Psoas muscle (tissue), 8 donors: ENCODE data around the gene ITIH2. TPM values are rescaled to one million over a fixed set of nuclear protein-coding genes. Genes with fewer than 3 reads are reported as not detected.

Experiments
- ATAC-seq, 4 donors: fragments of 200-7000 bp; cut with Tn5 transposase; one replicate each; pipeline ENCODE4 v1.9.1; 2020; ENCODE audit warnings: moderate library complexity in 3 of 4, mild to moderate bottlenecking in 2 of 4
- DNase-seq, 2 donors: peaks; one replicate each; pipeline ENCODE4 v3.0.0-alpha.2; 2020
- H3K27ac ChIP-seq: fragments of 200-600 bp; one replicate; pipeline ENCODE4 v1.8.0; 2022
- H3K27me3 ChIP-seq, 3 donors: fragments of 200-600 bp in 1 of 3; one replicate each; pipeline versions ENCODE4 v1.6.1 to v1.8.0; 2013 to 2022; ENCODE audit warnings: low read length in 2 of 3, mild to moderate bottlenecking in 2 of 3, moderate library complexity in 1 of 3; ENCODE audit not compliant: insufficient read depth in 3 of 3
- H3K36me3 ChIP-seq, 2 donors: fragments of 200-600 bp in 1 of 2; one replicate each; pipeline versions ENCODE4 v1.6.1 to v1.8.0; 2013 to 2022; ENCODE audit warnings: low read depth in 1 of 2, mild to moderate bottlenecking in 1 of 2, moderate library complexity in 1 of 2; ENCODE audit not compliant: insufficient read depth in 1 of 2
- H3K4me1 ChIP-seq: fragments of 200-600 bp; one replicate; pipeline ENCODE4 v1.8.0; 2022
- H3K4me3 ChIP-seq: fragments of 200-600 bp; one replicate; pipeline ENCODE4 v1.8.0; 2022; ENCODE audit warnings: mild to moderate bottlenecking
- H3K9me3 ChIP-seq: fragments of 200-600 bp; one replicate; pipeline ENCODE4 v1.8.0; 2022
- CTCF ChIP-seq: fragments of 200-600 bp; IDR thresholded peaks from one replicate; pipeline ENCODE4 v1.8.0; 2022; ENCODE audit warnings: antibody characterized with exemption
- WGBS, 3 donors: extraction: QIAGEN DNeasy Blood & Tissue Kit; methylation state at CpG; one replicate each; pipeline versions ENCODE4 v1.1.6 to v1.1.7; 2013; 5-methylcytosine and 5-hydroxymethylcytosine counted together
- intact Hi-C, 2 donors: fragments of 100-400 bp; cut with DNase I; formaldehyde crosslinking; loops; one replicate each; pipeline versions ENCODE4 v1.11.0 to v1.14.2; 2022
- polyA plus RNA-seq, 3 donors: library from polyadenylated mRNA; stranded (reverse); fragments of 200-250 nt; gene quantifications; one replicate each; pipeline ENCODE4 v1.2.3, GENCODE V29; 2013
- total RNA-seq, 4 donors: library from RNA; stranded (reverse); fragmentation: NEBNext Ultra II Directional in 2 of 4; extraction: Animal tissue kit (Norgen Biotek cat#: 25700) in 2 of 4; gene quantifications; one replicate each; pipeline versions ENCODE4 v1.2.1 to v1.2.4, GENCODE V29; 2021 to 2023
- donor health status: healthy with polysubstance abuse.
- donor health status: DM: no; HTN: no; CAD: no; lungs with moderate emphysema.
- donor health status: Bipolar disorder and iron deficiency.
- donor health status: healthy.
- donor health status: DM: yes; HTN: yes; CAD: no.
- donor health status: DM: no; HTN: no; CAD: no.
- donor health status: DM: no; HTN: no; CAD: no.
- donor health status: DM: yes; HTN: yes; CAD: no.

The ITIH2 gene
- total and polyA plus RNA-seq, 7 donors, result 0.15 TPM; not detected in 6

DNA sequence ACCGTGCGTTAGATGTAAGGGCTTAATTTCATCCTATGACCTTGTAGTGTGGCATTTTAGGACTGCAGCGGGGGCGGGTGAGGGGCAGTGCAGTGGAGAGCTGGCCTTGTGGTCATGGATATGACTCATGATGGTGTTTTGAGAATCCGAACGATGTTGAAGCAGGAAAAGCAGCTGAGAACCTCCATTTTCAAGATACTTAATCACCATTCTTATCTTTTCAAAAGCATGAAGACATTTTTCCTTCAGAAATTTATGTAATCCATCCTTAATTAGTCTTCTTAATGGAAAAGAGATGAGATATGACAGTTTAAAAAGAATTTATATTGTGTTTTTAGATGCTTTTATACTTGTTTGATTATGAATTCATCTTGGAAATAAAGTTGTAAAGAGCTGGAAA is 94.5 kb downstream of the ITIH2 start:
- H3K4me1 ChIP-seq, result peaks cover 55% of the 10 kb centered on the region
- 32 to 44% (median 34%) methylated on average over 6 of the region's 6 CpGs for WGBS, 3 donors
- no peaks in the 10 kb centered on the region for H3K9me3 ChIP-seq
- TF ChIP-seq CTCF, result no peak
- DNase-seq (peak; percentile 66 to 83), ATAC-seq (peak; percentile 97 to 99 (median 98))
- peak overlapping the region; percentile 83 for H3K27ac ChIP-seq
- intact Hi-C loops, result no loop called here
- no peaks in the 10 kb centered on the region for H3K27me3 ChIP-seq
- peaks cover 11 to 58% of the 10 kb centered on the region in 2 donors for H3K36me3 ChIP-seq
- no peak overlapping the region for H3K4me3 ChIP-seq

Other genes starting within 250 kb of the ITIH2 start
- 10 to 100 TPM in 2 of 4 donors, 1 to 10 TPM in 2; 2.9 to 13.0 (median 7.4) TPM for gene ITIH5, start 36.4 kb upstream of the ITIH2 start, total RNA-seq
- gene ITIH5, start 36.4 kb upstream of the ITIH2 start, polyA plus RNA-seq, result 1 to 10 TPM; 1.3 to 2.3 (median 1.9) TPM
- 10 to 100 TPM in 1 of 4 donors, 1 to 10 TPM in 3; 5.5 to 11.1 (median 6.3) TPM for gene KIN, start 84.7 kb downstream of the ITIH2 start, total RNA-seq
- gene KIN, start 84.7 kb downstream of the ITIH2 start, polyA plus RNA-seq, result 1 to 10 TPM; 6.9 to 8.5 (median 8.1) TPM
- gene ATP5F1C, start 84.9 kb downstream of the ITIH2 start, total RNA-seq, result 100 to 1,000 TPM; 210 to 391 (median 334) TPM
- 100 to 1,000 TPM; 423 to 676 (median 644) TPM for gene ATP5F1C, start 84.9 kb downstream of the ITIH2 start, polyA plus RNA-seq
- 10 to 100 TPM; 10.0 to 14.7 (median 13.6) TPM for gene TAF3, start 115.2 kb downstream of the ITIH2 start, total RNA-seq
- 10 to 100 TPM in 1 of 3 donors, 1 to 10 TPM in 2; 4.6 to 21.5 (median 7.3) TPM for gene TAF3, start 115.2 kb downstream of the ITIH2 start, polyA plus RNA-seq